GM12801 (cell line): ENCODE measurements around the gene TFPI2.

Source experiments
- TF ChIP-seq, protein P1 (sequence below): IDR thresholded peaks from one replicate; pipeline ENCODE4 v1.5.1; 2011; ENCODE audit warnings: control low read depth; ENCODE audit not compliant: insufficient read length; ENCODE audit errors: extremely low read depth

TFPI2 gene

DNA sequence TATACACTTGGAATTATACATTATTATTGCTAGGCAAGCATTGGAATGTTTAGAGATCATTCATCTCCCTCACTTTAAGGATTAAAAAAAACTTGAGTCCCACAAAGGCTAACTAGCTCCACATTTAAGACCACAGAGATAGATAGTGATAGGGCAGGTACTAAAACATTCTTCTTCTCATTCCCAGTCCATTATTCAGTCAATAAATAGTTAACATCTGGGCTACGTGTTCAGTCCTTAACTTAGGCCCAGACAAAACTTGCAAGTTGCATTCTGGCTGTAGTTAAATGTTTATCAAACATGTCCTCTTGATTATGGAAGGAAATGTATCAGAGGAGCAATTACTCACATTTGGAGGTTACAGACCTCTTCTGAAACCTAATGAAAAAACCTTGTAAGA is 33.4 kb upstream of the TFPI2 start:
- TF ChIP-seq, protein P1, sequence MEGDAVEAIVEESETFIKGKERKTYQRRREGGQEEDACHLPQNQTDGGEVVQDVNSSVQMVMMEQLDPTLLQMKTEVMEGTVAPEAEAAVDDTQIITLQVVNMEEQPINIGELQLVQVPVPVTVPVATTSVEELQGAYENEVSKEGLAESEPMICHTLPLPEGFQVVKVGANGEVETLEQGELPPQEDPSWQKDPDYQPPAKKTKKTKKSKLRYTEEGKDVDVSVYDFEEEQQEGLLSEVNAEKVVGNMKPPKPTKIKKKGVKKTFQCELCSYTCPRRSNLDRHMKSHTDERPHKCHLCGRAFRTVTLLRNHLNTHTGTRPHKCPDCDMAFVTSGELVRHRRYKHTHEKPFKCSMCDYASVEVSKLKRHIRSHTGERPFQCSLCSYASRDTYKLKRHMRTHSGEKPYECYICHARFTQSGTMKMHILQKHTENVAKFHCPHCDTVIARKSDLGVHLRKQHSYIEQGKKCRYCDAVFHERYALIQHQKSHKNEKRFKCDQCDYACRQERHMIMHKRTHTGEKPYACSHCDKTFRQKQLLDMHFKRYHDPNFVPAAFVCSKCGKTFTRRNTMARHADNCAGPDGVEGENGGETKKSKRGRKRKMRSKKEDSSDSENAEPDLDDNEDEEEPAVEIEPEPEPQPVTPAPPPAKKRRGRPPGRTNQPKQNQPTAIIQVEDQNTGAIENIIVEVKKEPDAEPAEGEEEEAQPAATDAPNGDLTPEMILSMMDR = no peak

- TF ChIP-seq, protein P1 = no peak
Measured at GRCh38 chr7:93923296-93923695, 32.7 kb upstream of the TFPI2 start.

DNA sequence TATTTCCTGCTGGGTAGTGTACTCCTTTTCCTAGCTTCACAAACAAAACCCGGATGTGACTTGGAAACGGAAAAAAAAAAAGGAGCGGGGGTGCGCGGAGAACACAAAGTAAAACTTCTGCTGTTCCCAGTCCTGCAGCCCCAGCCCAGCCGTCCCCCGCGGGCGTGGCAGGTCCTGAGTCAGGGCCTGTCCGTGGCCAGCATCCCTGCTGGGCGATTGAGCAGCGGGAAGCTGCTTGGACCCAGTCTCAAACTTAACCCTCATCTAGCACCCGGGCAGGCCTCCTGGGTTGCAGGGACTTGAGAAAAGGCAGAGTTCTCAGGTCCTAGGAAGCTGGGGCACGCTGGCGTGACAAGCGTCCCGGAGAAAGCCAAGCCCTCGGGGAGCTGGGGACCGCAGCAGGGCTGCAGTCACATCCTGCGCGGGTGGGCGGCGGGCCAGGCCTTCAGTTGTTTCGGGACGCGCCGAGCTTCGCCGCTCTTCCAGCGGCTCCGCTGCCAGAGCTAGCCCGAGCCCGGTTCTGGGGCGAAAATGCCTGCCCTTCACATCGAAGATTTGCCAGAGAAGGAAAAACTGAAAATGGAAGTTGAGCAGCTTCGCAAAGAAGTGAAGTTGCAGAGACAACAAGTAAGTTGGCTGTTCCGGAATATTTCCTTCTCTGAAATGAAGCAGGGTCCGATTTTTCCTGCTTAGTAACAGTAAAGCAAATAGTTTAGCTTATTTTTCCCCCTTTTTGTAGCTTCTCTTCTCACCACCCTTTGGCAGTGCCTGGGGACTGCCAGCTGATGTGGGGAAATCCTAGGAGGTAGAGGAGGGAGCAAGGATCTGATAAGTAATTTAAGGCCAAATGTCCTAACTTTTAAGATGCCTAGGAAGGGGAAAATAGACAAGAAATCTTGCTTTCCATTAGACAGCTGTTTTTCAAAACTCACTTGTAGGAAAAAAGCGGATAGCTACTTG is 31.3 kb upstream of the TFPI2 start, which contains the start of gene GNG11:
TSS of gene GNG11 (plus strand) at position 129 of the 960 bp plus-strand sequence. CDS start at position 532, 403 bp downstream.
- TF ChIP-seq, protein P1 = no peak

DNA sequence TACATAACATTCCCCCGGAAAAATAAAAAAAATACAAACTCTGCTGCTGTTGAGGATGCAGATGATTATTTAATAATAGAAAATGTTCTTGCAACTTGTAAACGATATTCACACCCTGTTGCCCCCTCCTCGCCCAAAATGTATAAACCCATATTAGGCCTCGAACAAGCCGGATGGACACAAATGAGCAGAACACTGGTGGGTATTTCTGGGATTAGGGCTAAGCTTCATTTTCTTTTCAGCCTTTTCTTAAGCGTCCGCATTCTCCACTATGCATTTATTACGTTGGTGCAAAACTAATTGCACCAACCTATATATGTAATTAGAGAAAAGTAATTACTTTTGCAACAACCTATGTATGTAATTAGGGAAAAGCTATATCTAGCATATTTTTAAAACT is 30.6 kb upstream of the TFPI2 start:
- TF ChIP-seq, protein P1 = no peak

- TF ChIP-seq, protein P1 = no peak
Measured at GRCh38 chr7:93920496-93921182, 30.1 kb upstream of the TFPI2 start.

GRCh38 chr7:93914581-93915066 is 24.1 kb upstream of the TFPI2 start:
- TF ChIP-seq, protein P1 = no peak

DNA sequence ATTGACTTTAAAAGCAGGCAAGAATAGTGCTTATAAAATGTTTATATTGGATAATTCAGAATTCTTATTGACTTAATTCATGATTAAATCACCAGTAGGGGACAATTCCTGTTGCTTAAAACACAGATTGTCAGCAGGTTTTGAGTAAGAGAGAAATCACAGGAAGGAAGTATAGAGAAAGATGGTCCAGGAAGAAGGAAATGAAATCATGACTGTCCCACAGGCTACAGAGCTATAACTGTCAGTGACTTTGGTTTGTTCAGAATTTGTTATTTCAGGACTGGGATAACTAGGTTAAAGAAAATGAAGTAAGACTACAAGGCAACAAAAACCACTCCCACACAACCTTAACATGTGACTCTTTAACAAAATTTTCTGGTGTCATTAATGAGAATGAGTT is 22.6 kb upstream of the TFPI2 start:
- TF ChIP-seq, protein P1 = no peak
